WTC11 (cell line): ENCODE data around the gene CA5A. TPM values are rescaled to one million over a fixed set of nuclear protein-coding genes. Genes with fewer than 3 reads are reported as not detected.

Experiments used
- ATAC-seq: fragments of 200-7000 bp; cut with Tn5 transposase; 2 replicates; pipeline ENCODE4 v1.10.0; 2021; ENCODE audit warnings: mild to moderate bottlenecking, moderate library complexity
- CTCF ChIA-PET: fragments of 300-600 bp; sonication (Branson Sonifier 250); formaldehyde crosslinking; loops from one replicate; lab custom pipeline; 2021; ENCODE audit warnings: antibody characterized with exemption; lab: Charles Lee
- POLR2A ChIA-PET: fragments of 350-600 bp; sonication (Branson Sonifier 250); formaldehyde crosslinking; loops from one replicate; lab custom pipeline; 2021; ENCODE audit warnings: antibody characterized with exemption; lab: Charles Lee
- DNase-seq: peaks from one replicate; pipeline ENCODE4 v3.0.0; 2021; ENCODE audit warnings: low spot score
- H3K27ac Mint-ChIP-seq: 2 replicates; pipeline ENCODE4 v1.8.0; 2021; ENCODE audit warnings: mixed read lengths
- H3K27me3 Mint-ChIP-seq: 2 replicates; pipeline ENCODE4 v1.8.0; 2021; ENCODE audit warnings: low read depth, mild to moderate bottlenecking, moderate library complexity, mixed read lengths
- H3K36me3 Mint-ChIP-seq: 2 replicates; pipeline ENCODE4 v1.8.0; 2021; ENCODE audit warnings: mixed read lengths
- H3K4me1 Mint-ChIP-seq: 2 replicates; pipeline ENCODE4 v1.8.0; 2022; ENCODE audit warnings: mixed read lengths
- H3K4me3 Mint-ChIP-seq: 2 replicates; pipeline ENCODE4 v1.8.0; 2021; ENCODE audit warnings: mild to moderate bottlenecking, moderate library complexity, mixed read lengths
- H3K9me3 Mint-ChIP-seq: 2 replicates; pipeline ENCODE4 v1.8.0; 2021; ENCODE audit warnings: mixed read lengths
- AR ChIP-seq: fragments of 250-450 bp; sonication (Bioruptor Pico); IDR thresholded peaks from 2 replicates; pipeline ENCODE4 v1.9.0; 2021; ENCODE audit warnings: mild to moderate bottlenecking
- CREB1 ChIP-seq: sonication (generic); formaldehyde crosslinking; IDR thresholded peaks from 2 replicates; pipeline ENCODE4 v1.8.0; 2023; ENCODE audit warnings: mild to moderate bottlenecking, missing genetic modification reagents
- ELF4 ChIP-seq: sonication (generic); formaldehyde crosslinking; IDR thresholded peaks from 2 replicates; pipeline ENCODE4 v1.8.1; 2022; ENCODE audit warnings: low read depth, mild to moderate bottlenecking, moderate library complexity, missing genetic modification reagents
- ETV6 ChIP-seq: sonication (generic); formaldehyde crosslinking; IDR thresholded peaks from 2 replicates; pipeline ENCODE4 v1.8.1; 2022; ENCODE audit warnings: mild to moderate bottlenecking, missing genetic modification reagents
- FOXP1 ChIP-seq: sonication (generic); formaldehyde crosslinking; IDR thresholded peaks from 2 replicates; pipeline ENCODE4 v1.8.0; 2022; ENCODE audit warnings: missing genetic modification reagents, mild to moderate bottlenecking, moderate library complexity, borderline replicate concordance
- IRF2 ChIP-seq: sonication (generic); formaldehyde crosslinking; IDR thresholded peaks from 2 replicates; pipeline ENCODE4 v1.8.0; 2022; ENCODE audit warnings: low read depth, missing genetic modification reagents, borderline replicate concordance
- JUN ChIP-seq: sonication (generic); formaldehyde crosslinking; IDR thresholded peaks from 2 replicates; pipeline ENCODE4 v1.8.0; 2023; ENCODE audit warnings: mild to moderate bottlenecking, missing genetic modification reagents
- KAT7 ChIP-seq: sonication (generic); formaldehyde crosslinking; IDR thresholded peaks from 2 replicates; pipeline ENCODE4 v1.8.1; 2023; ENCODE audit warnings: missing genetic modification reagents, mild to moderate bottlenecking, borderline replicate concordance
- MLX ChIP-seq: sonication (generic); formaldehyde crosslinking; IDR thresholded peaks from 2 replicates; pipeline ENCODE4 v1.8.1; 2023; ENCODE audit warnings: mild to moderate bottlenecking, missing genetic modification reagents, moderate library complexity
- MYBL2 ChIP-seq: sonication (generic); formaldehyde crosslinking; IDR thresholded peaks from 2 replicates; pipeline ENCODE4 v1.8.1; 2023; ENCODE audit warnings: mild to moderate bottlenecking, moderate library complexity, missing genetic modification reagents
- NFYB ChIP-seq: sonication (generic); formaldehyde crosslinking; conservative IDR thresholded peaks from 2 replicates; pipeline ENCODE4 v1.8.0; 2022; ENCODE audit warnings: low read depth, missing genetic modification reagents
- NR3C1 ChIP-seq: sonication (generic); formaldehyde crosslinking; conservative IDR thresholded peaks from 2 replicates; pipeline ENCODE4 v1.8.1; 2023; ENCODE audit warnings: low read depth, mild to moderate bottlenecking, missing genetic modification reagents
- RELA ChIP-seq: sonication (generic); formaldehyde crosslinking; IDR thresholded peaks from 2 replicates; pipeline ENCODE4 v1.8.1; 2022; ENCODE audit warnings: missing genetic modification reagents, mild to moderate bottlenecking, borderline replicate concordance
- SOX15 ChIP-seq: fragments of 250-450 bp; sonication (Bioruptor Pico); IDR thresholded peaks from 2 replicates; pipeline ENCODE4 v1.9.0; 2021; ENCODE audit warnings: mild to moderate bottlenecking
- TEAD1 ChIP-seq: sonication (generic); formaldehyde crosslinking; IDR thresholded peaks from 2 replicates; pipeline ENCODE4 v1.8.0; 2022; ENCODE audit warnings: mild to moderate bottlenecking, missing genetic modification reagents
- TEAD4 ChIP-seq: sonication (generic); formaldehyde crosslinking; IDR thresholded peaks from 2 replicates; pipeline ENCODE4 v1.8.0; 2022; ENCODE audit warnings: mild to moderate bottlenecking, missing genetic modification reagents
- USF1 ChIP-seq: sonication (generic); formaldehyde crosslinking; IDR thresholded peaks from 2 replicates; pipeline ENCODE4 v1.8.0; 2022; ENCODE audit warnings: mild to moderate bottlenecking, missing genetic modification reagents
- ZBTB21 ChIP-seq: sonication (generic); formaldehyde crosslinking; IDR thresholded peaks from 2 replicates; pipeline ENCODE4 v1.8.1; 2023; ENCODE audit warnings: mild to moderate bottlenecking, missing genetic modification reagents, borderline replicate concordance
- ZNF121 ChIP-seq: sonication (generic); formaldehyde crosslinking; IDR thresholded peaks from 2 replicates; pipeline ENCODE4 v1.8.0; 2023; ENCODE audit warnings: missing genetic modification reagents
- ZNF219 ChIP-seq: sonication (generic); formaldehyde crosslinking; IDR thresholded peaks from 2 replicates; pipeline ENCODE4 v1.8.0; 2023; ENCODE audit warnings: missing genetic modification reagents, mild to moderate bottlenecking, borderline replicate concordance
- ZNF263 ChIP-seq: sonication (generic); formaldehyde crosslinking; IDR thresholded peaks from 2 replicates; pipeline ENCODE4 v1.8.1; 2022; ENCODE audit warnings: low read depth, mild to moderate bottlenecking, moderate library complexity, missing genetic modification reagents
- total RNA-seq: library from RNA; stranded (reverse); gene quantifications from 3 replicates; pipeline ENCODE4 v1.2.3, GENCODE V29; 2021
- TF ChIP-seq, protein P1 (sequence below): sonication (generic); formaldehyde crosslinking; IDR thresholded peaks from 2 replicates; pipeline ENCODE4 v1.8.0; 2022; ENCODE audit warnings: mild to moderate bottlenecking, missing genetic modification reagents
- TF ChIP-seq, protein P2 (sequence below): sonication (generic); formaldehyde crosslinking; IDR thresholded peaks from 2 replicates; pipeline ENCODE4 v1.8.0; 2023; ENCODE audit warnings: missing genetic modification reagents, mild to moderate bottlenecking, borderline replicate concordance

The CA5A gene
- total RNA-seq, 1 experiment from 2014 or later, result not detected

- no peaks in the 10 kb centered on the region; the same call in 1 of the 2 replicates for H3K27me3 Mint-ChIP-seq
- no peak overlapping the region for H3K4me3 Mint-ChIP-seq
- ChIA-PET CTCF (no interaction called here), POLR2A (no interaction called here)
- TF ChIP-seq ZNF219 (CRISPR knock-in tag), result no peak
- no peak for TF ChIP-seq FOXP1
- peaks cover 26% of the 10 kb centered on the region for H3K36me3 Mint-ChIP-seq
- no peaks in the 10 kb centered on the region for H3K4me1 Mint-ChIP-seq
- DNase-seq (no peak), ATAC-seq (no peak)
- H3K9me3 Mint-ChIP-seq, result peaks cover 13% of the 10 kb centered on the region
- 0 out of 2 replicates have a peak overlapping the region, but pooled peaks have one; percentile 60 for H3K27ac Mint-ChIP-seq
These were observed 40.3 kb upstream of the CA5A start for GRCh38 chr16:87976665-87977064.

DNA sequence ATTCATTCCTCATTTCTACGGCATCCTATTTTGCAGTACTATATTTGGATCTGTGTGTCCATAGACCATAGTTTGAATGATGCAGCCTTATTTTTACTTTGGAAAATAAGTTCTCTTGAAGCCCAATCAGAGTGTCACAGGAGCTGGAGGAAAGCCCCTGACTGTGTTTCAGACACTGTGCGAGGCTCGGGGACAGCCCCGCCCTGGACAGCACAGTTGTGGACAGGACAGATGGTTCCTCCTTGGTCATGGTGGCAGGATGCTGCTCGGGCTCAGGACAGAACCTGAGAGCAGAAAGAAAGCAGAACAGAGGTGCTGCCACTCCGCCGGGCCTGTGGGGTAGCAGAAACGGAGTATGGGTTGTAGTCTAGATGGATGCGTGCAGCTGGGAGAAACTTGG is 37.8 kb upstream of the CA5A start:
- no peak for DNase-seq
- H3K27ac Mint-ChIP-seq, result peak overlapping the region; percentile 73
- TF ChIP-seq SOX15 (CRISPR knock-in tag) (no peak), NR3C1 (CRISPR knock-in tag) (no peak), NFYB (no peak), AR (CRISPR knock-in tag) (no peak), ZNF263 (CRISPR knock-in tag) (no peak), TEAD4 (no peak), ZNF121 (no peak), CREB1 (CRISPR knock-in tag) (no peak), TEAD1 (CRISPR knock-in tag) (no peak)
- TF ChIP-seq, protein P1, sequence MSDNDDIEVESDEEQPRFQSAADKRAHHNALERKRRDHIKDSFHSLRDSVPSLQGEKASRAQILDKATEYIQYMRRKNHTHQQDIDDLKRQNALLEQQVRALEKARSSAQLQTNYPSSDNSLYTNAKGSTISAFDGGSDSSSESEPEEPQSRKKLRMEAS (CRISPR knock-in tag), result no peak
- TF ChIP-seq, all 79 proteins: peak for 0
- CTCF ChIA-PET, result no interaction called here
- Mint-ChIP-seq H3K9me3 (peaks cover 26% of the 10 kb centered on the region), H3K36me3 (peaks cover 40% of the 10 kb centered on the region), H3K27me3 (no peaks in the 10 kb centered on the region; the same call in 1 of the 2 replicates), H3K4me1 (no peaks in the 10 kb centered on the region), H3K4me3 (no peak overlapping the region)
- POLR2A ChIA-PET, result no interaction called here
- ATAC-seq, result no peak

DNA sequence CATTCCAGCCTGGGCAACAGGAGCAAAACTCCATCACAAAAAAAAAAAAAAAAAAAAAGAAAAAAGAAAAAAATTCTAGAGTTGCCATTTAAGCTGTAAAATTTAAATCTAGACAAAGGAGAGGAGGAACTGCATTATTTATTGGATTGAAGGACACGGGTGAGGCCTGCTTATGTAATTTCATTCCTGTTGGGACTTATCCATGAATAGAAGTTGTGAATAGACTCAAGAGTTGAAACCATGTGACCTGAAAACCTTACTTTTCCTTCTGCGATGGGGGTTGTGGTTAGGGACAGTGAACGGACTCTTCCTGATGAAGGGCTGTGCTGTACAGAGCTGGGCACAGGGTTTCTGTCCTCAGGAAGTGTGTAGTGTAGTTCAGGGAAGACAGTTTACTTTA is 37.4 kb upstream of the CA5A start:
- no peaks in the 10 kb centered on the region for H3K4me1 Mint-ChIP-seq
- H3K36me3 Mint-ChIP-seq, result peaks cover 41% of the 10 kb centered on the region
- H3K9me3 Mint-ChIP-seq, result peaks cover 26% of the 10 kb centered on the region
- DNase-seq (no peak), ATAC-seq (no peak)
- no peaks in the 10 kb centered on the region; the same call in 1 of the 2 replicates for H3K27me3 Mint-ChIP-seq
- ChIA-PET CTCF (no interaction called here), POLR2A (no interaction called here)
- no peak overlapping the region for H3K4me3 Mint-ChIP-seq
- TF ChIP-seq USF1 (no peak), JUN (CRISPR knock-in tag) (no peak), MYBL2 (no peak), ZBTB21 (CRISPR knock-in tag) (no peak), RELA (CRISPR knock-in tag) (no peak), KAT7 (CRISPR knock-in tag) (no peak)
- H3K27ac Mint-ChIP-seq, result no peak overlapping the region

DNA sequence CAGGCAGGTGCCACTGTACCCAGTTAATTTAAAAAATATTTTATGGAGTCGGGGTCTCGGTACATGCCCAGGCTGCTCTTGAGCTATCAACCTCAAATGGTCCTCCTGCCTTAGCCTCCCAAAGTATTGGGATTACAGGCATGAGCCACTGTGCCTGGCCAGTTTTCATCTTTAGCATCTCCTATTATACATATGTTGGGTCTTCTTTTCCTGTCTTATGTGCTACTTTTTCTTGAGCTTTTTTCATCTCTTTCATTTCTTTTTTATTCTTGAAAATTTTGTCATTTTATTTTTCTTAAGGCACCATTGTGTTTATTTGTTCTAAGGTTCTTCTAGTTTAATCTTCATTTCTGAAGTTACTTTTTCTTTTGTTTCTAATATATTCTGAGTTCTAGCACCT is 35.6 kb upstream of the CA5A start:
- Mint-ChIP-seq H3K27ac (no peak overlapping the region), H3K27me3 (no peaks in the 10 kb centered on the region; the same call in 1 of the 2 replicates), H3K4me3 (no peak overlapping the region), H3K4me1 (peaks cover 3% of the 10 kb centered on the region), H3K9me3 (peaks cover 26% of the 10 kb centered on the region), H3K36me3 (peaks cover 38% of the 10 kb centered on the region)
- no peak for ATAC-seq
- POLR2A ChIA-PET, result no interaction called here
- CTCF ChIA-PET, result interaction anchor here (0.6 kb wide), 1 partner anchor 773 kb away, joined by 3 read pairs; no protein-coding TSS in a partner anchor
- no peak for DNase-seq
- no peak for TF ChIP-seq ETV6 (CRISPR knock-in tag)
- no peak for TF ChIP-seq MLX (CRISPR knock-in tag)
- no peak for TF ChIP-seq ELF4 (CRISPR knock-in tag)
- TF ChIP-seq IRF2 (CRISPR knock-in tag), result no peak
- TF ChIP-seq JUN (CRISPR knock-in tag), result no peak
- TF ChIP-seq, protein P2, sequence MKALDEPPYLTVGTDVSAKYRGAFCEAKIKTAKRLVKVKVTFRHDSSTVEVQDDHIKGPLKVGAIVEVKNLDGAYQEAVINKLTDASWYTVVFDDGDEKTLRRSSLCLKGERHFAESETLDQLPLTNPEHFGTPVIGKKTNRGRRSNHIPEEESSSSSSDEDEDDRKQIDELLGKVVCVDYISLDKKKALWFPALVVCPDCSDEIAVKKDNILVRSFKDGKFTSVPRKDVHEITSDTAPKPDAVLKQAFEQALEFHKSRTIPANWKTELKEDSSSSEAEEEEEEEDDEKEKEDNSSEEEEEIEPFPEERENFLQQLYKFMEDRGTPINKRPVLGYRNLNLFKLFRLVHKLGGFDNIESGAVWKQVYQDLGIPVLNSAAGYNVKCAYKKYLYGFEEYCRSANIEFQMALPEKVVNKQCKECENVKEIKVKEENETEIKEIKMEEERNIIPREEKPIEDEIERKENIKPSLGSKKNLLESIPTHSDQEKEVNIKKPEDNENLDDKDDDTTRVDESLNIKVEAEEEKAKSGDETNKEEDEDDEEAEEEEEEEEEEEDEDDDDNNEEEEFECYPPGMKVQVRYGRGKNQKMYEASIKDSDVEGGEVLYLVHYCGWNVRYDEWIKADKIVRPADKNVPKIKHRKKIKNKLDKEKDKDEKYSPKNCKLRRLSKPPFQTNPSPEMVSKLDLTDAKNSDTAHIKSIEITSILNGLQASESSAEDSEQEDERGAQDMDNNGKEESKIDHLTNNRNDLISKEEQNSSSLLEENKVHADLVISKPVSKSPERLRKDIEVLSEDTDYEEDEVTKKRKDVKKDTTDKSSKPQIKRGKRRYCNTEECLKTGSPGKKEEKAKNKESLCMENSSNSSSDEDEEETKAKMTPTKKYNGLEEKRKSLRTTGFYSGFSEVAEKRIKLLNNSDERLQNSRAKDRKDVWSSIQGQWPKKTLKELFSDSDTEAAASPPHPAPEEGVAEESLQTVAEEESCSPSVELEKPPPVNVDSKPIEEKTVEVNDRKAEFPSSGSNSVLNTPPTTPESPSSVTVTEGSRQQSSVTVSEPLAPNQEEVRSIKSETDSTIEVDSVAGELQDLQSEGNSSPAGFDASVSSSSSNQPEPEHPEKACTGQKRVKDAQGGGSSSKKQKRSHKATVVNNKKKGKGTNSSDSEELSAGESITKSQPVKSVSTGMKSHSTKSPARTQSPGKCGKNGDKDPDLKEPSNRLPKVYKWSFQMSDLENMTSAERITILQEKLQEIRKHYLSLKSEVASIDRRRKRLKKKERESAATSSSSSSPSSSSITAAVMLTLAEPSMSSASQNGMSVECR (CRISPR knock-in tag), result no peak
- TF ChIP-seq CREB1 (CRISPR knock-in tag), result no peak
- TF ChIP-seq SOX15 (CRISPR knock-in tag), result no peak
